ENCODE results near the gene ZNF165. TPM values are rescaled to one million over a fixed set of nuclear protein-coding genes. Genes with fewer than 3 reads are reported as not detected.
A peak's percentile ranks its signal among the peaks of the same experiment; 100 is the strongest.
"Not testable (repeated sequence)": the region's sequence is repeated elsewhere in the genome, so short reads cannot be mapped to it uniquely, and the experiment has no call there.

The ZNF165 gene
- total and polyA plus RNA-seq, 4 donors, result 0.24 to 2.1 (median 0.52) TPM

DNA sequence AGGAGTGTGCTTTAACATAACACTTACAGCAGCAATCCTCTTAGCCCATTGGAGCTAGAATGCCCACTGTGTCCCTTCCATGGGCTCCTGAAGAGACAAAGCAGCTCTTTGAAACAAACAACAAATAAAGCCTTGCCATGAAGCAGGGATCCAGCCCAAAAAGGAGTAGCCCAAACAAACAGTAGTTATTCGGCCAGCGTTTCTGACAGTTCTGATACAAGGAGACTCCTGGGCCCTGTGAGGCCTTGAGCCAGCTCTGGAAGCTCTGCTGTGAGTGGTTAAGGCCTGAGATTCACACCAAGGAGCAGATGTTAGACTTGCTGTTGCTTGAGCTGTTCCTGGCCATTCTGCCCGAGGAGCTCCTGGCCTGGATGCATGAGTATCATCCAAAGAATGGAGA is 27.1 kb downstream of the ZNF165 start:
- intact Hi-C loops (cut with DNase I), result no loop called here
- DNase-seq, result no peak
- Histone ChIP-seq H3K4me3 (ENCODE audit: low read length in 2 of 2) (no peak overlapping the region), H3K4me1 (ENCODE audit: control insufficient read depth in 1 of 2, insufficient read depth in 2 of 2, low read length in 2 of 2) (no peaks in the 10 kb centered on the region), H3K27ac (ENCODE audit: low read depth in 1 of 2, low read length in 2 of 2) (no peak overlapping the region), H3K36me3 (ENCODE audit: control insufficient read depth in 1 of 2, insufficient read depth in 2 of 2, low read length in 1 of 2) (no peaks in the 10 kb centered on the region), H3K9me3 (ENCODE audit: control insufficient read depth, low read length) (no peaks in the 10 kb centered on the region), H3K27me3 (ENCODE audit: control insufficient read depth in 1 of 2, insufficient read depth in 2 of 2, low read length in 1 of 2) (no peaks in the 10 kb centered on the region)
- ATAC-seq (ENCODE audit: low FRiP score), result no peak
- WGBS, 2 donors, result 77 to 79% methylated on average over 3 of the region's 3 CpGs

GRCh38 chr6:28111964-28112363 is 31.6 kb downstream of the ZNF165 start:
- Histone ChIP-seq H3K4me1 (ENCODE audit: control insufficient read depth in 1 of 2, insufficient read depth in 2 of 2, low read length in 2 of 2) (no peaks in the 10 kb centered on the region), H3K27me3 (ENCODE audit: control insufficient read depth in 1 of 2, insufficient read depth in 2 of 2, low read length in 1 of 2) (no peaks in the 10 kb centered on the region), H3K9me3 (ENCODE audit: control insufficient read depth, low read length) (no peaks in the 10 kb centered on the region), H3K36me3 (ENCODE audit: control insufficient read depth in 1 of 2, insufficient read depth in 2 of 2, low read length in 1 of 2) (no peaks in the 10 kb centered on the region), H3K4me3 (ENCODE audit: low read length in 2 of 2) (no peak overlapping the region), H3K27ac (ENCODE audit: low read depth in 1 of 2, low read length in 2 of 2) (no peak overlapping the region)
- 74 to 96% methylated on average over 3 of the region's 3 CpGs for WGBS, 2 donors
- ATAC-seq (ENCODE audit: low FRiP score) (no peak), DNase-seq (no peak)
- intact Hi-C loops (cut with DNase I), result no loop called here

DNA sequence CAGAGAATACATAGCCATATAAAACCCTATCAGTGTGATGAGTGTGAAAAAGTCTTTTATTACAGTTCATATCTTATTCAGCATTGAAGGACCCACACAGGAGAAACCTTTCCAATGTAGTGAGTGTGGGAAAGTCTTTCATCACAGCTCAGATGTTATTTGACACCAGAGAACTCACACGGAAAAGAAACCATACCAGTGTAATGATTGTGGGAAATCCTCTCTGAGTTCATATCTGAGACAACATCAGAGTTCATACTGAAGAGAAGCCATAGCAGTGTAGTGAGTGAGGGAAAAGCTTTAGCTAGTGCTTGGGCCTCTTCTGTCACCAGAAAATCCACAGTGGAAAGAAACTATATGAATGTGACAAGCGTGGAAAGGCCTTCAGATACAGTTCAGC is 35.4 kb downstream of the ZNF165 start:
- Histone ChIP-seq H3K4me1 (ENCODE audit: control insufficient read depth in 1 of 2, insufficient read depth in 2 of 2, low read length in 2 of 2) (no peaks in the 10 kb centered on the region), H3K4me3 (ENCODE audit: low read length in 2 of 2) (no peak overlapping the region), H3K27me3 (ENCODE audit: control insufficient read depth in 1 of 2, insufficient read depth in 2 of 2, low read length in 1 of 2) (no peaks in the 10 kb centered on the region), H3K27ac (ENCODE audit: low read depth in 1 of 2, low read length in 2 of 2) (no peak overlapping the region), H3K36me3 (ENCODE audit: control insufficient read depth in 1 of 2, insufficient read depth in 2 of 2, low read length in 1 of 2) (peaks cover 0 to 4% of the 10 kb centered on the region in 2 donors), H3K9me3 (ENCODE audit: control insufficient read depth, low read length) (no peaks in the 10 kb centered on the region)
- WGBS, 2 donors, result 70 to 78% methylated on average over 2 of the region's 2 CpGs
- ATAC-seq (ENCODE audit: low FRiP score) (no peak), DNase-seq (no peak)
- intact Hi-C loops (cut with DNase I), result no loop called here

- no peaks in the 10 kb centered on the region for H3K9me3 ChIP-seq (ENCODE audit: control insufficient read depth, low read length)
- peaks cover 0 to 4% of the 10 kb centered on the region in 2 donors for H3K36me3 ChIP-seq (ENCODE audit: control insufficient read depth in 1 of 2, insufficient read depth in 2 of 2, low read length in 1 of 2)
- no peaks in the 10 kb centered on the region for H3K4me1 ChIP-seq (ENCODE audit: control insufficient read depth in 1 of 2, insufficient read depth in 2 of 2, low read length in 2 of 2)
- no peak overlapping the region for H3K4me3 ChIP-seq (ENCODE audit: low read length in 2 of 2)
- ATAC-seq (ENCODE audit: low FRiP score) (no peak), DNase-seq (no peak)
- no peaks in the 10 kb centered on the region for H3K27me3 ChIP-seq (ENCODE audit: control insufficient read depth in 1 of 2, insufficient read depth in 2 of 2, low read length in 1 of 2)
- intact Hi-C loops (cut with DNase I), result no loop called here
- 85 to 91% methylated on average over 2 of the region's 2 CpGs for WGBS, 2 donors
- H3K27ac ChIP-seq (ENCODE audit: low read depth in 1 of 2, low read length in 2 of 2), result no peak overlapping the region
These were observed 37.1 kb downstream of the ZNF165 start for GRCh38 chr6:28117386-28118050.

DNA sequence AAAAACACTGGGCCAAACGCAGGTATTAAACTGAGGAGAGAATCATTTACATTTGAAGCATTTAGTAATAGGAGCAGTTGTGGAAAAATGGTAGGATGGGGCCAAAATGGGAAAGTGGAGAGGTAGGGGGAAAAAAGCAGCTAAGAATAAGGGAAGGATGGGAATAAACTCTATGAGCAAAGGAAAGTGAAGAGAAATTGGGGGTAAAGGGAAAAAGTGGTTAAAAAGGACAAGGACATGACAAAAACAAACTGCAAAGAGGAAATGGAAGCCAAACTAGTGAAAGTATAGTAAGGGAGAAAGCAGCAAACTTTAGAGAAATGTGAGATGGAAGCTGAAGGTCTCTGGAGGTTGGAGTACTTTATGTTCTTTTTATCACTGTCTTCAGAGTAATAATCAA is 37.8 kb downstream of the ZNF165 start:
- Histone ChIP-seq H3K9me3 (ENCODE audit: control insufficient read depth, low read length) (no peaks in the 10 kb centered on the region), H3K36me3 (ENCODE audit: control insufficient read depth in 1 of 2, insufficient read depth in 2 of 2, low read length in 1 of 2) (peaks cover 0 to 4% of the 10 kb centered on the region in 2 donors), H3K4me1 (ENCODE audit: control insufficient read depth in 1 of 2, insufficient read depth in 2 of 2, low read length in 2 of 2) (no peaks in the 10 kb centered on the region), H3K4me3 (ENCODE audit: low read length in 2 of 2) (no peak overlapping the region), H3K27ac (ENCODE audit: low read depth in 1 of 2, low read length in 2 of 2) (no peak overlapping the region), H3K27me3 (ENCODE audit: control insufficient read depth in 1 of 2, insufficient read depth in 2 of 2, low read length in 1 of 2) (no peaks in the 10 kb centered on the region)
- ATAC-seq (ENCODE audit: low FRiP score) (no peak), DNase-seq (no peak)
- 70 to 71% methylated on average over 1 of the region's 1 CpG for WGBS, 2 donors
- intact Hi-C loops (cut with DNase I), result no loop called here

GRCh38 chr6:28121876-28122275 is 41.5 kb downstream of the ZNF165 start:
- WGBS, 2 donors, result 88 to 90% methylated on average over 2 of the region's 2 CpGs
- ATAC-seq (ENCODE audit: low FRiP score) (no peak), DNase-seq (no peak)
- Histone ChIP-seq H3K9me3 (ENCODE audit: control insufficient read depth, low read length) (no peaks in the 10 kb centered on the region), H3K36me3 (ENCODE audit: control insufficient read depth in 1 of 2, insufficient read depth in 2 of 2, low read length in 1 of 2) (peaks cover 0 to 4% of the 10 kb centered on the region in 2 donors), H3K27me3 (ENCODE audit: control insufficient read depth in 1 of 2, insufficient read depth in 2 of 2, low read length in 1 of 2) (no peaks in the 10 kb centered on the region), H3K4me1 (ENCODE audit: control insufficient read depth in 1 of 2, insufficient read depth in 2 of 2, low read length in 2 of 2) (no peaks in the 10 kb centered on the region), H3K27ac (ENCODE audit: low read depth in 1 of 2, low read length in 2 of 2) (no peak overlapping the region), H3K4me3 (ENCODE audit: low read length in 2 of 2) (no peak overlapping the region)
- intact Hi-C loops (cut with DNase I), result loop anchor here in 1 of 2 donors (5.0 kb wide), 1 partner anchor 40 kb away; the partner anchor contains the start of gene ZNF165

DNA sequence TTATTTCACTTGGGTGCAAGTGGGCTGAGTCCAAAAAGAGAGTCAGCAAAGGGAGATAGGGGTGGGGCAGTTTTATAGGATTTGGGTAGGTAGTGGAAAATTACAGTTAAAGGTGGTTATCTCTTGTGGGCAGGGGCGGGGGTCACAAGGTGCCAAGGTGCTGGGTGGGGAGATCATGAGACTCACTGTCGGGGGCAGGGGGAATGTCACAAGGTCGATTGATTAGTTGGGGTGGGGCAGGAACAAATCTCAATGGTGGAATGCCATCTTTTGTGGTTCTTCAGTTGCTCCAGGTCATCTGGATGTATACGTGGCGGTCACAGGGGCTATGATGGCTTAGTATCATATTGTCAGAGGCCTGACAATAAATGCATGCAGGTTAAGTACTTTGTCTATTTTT is 41.9 kb downstream of the ZNF165 start:
- ATAC-seq (ENCODE audit: low FRiP score); H3K9me3 ChIP-seq (ENCODE audit: control insufficient read depth, low read length); H3K27me3 ChIP-seq (ENCODE audit: control insufficient read depth in 1 of 2, insufficient read depth in 2 of 2, low read length in 1 of 2); H3K4me3 ChIP-seq (ENCODE audit: low read length in 2 of 2); DNase-seq; H3K4me1 ChIP-seq (ENCODE audit: control insufficient read depth in 1 of 2, insufficient read depth in 2 of 2, low read length in 2 of 2); H3K27ac ChIP-seq (ENCODE audit: low read depth in 1 of 2, low read length in 2 of 2); H3K36me3 ChIP-seq (ENCODE audit: control insufficient read depth in 1 of 2, insufficient read depth in 2 of 2, low read length in 1 of 2): not testable (repeated sequence)
- 94% methylated on average over 5 of the region's 5 CpGs for WGBS, 2 donors
- intact Hi-C loops (cut with DNase I), result loop anchor here in 1 of 2 donors (5.0 kb wide), 1 partner anchor 40 kb away; the partner anchor contains the start of gene ZNF165

DNA sequence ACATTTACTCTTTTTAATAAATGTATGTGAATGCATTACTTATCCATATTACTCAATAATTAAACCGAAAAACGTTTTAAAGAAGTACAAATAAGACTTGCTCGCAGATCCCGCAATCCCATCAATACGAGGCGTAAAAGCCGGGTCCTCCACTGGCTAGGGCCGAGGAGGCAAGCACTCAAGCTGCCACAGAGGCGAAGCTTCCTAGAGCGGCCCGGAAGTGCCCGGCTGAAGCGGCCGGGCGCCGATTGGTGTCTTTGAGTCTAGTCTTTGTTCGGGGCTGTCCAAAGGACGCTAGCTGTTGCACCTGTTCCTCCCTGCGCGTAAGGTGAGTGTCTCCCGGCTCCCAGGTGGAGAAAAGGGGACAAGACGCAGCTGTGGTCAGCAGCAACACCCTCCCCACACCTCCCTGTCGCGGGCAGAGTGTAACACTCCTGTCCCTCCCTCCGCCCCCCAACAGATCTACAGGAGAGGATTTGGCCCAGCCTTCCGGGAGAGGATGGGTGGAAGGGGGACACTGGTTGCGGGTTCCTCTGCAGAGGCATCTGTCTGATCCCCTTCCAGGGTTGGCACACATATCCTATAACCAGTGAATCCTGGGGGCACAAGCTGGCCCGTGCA is 44.1 kb downstream of the ZNF165 start, which contains the start of gene ZSCAN16:
Gene ZSCAN16 (plus strand): TSS at position 260 of the 621 bp plus-strand sequence. CDS start 835 bp downstream, outside the sequence.
- 0 to 1% methylated on average over 28 of the region's 28 CpGs for WGBS, 2 donors
- intact Hi-C loops (cut with DNase I), result loop anchor here in 1 of 2 donors (5.0 kb wide), 1 partner anchor 42 kb away; the partner anchor contains the start of gene ZNF165
- no peaks in the 10 kb centered on the region for H3K4me1 ChIP-seq (ENCODE audit: control insufficient read depth in 1 of 2, insufficient read depth in 2 of 2, low read length in 2 of 2)
- ATAC-seq (ENCODE audit: low FRiP score) (peak; percentile 95), DNase-seq (peak; percentile 85 to 94)
- H3K27ac ChIP-seq (ENCODE audit: low read depth in 1 of 2, low read length in 2 of 2), result peak within 1 kb of the TSS in 1 of 2 donors; percentile 55
- peaks cover under 1 to 4% of the 10 kb centered on the region in 2 donors for H3K36me3 ChIP-seq (ENCODE audit: control insufficient read depth in 1 of 2, insufficient read depth in 2 of 2, low read length in 1 of 2)
- H3K4me3 ChIP-seq (ENCODE audit: low read length in 2 of 2), result peak within 1 kb of the TSS; percentile 33 to 65
- no peaks in the 10 kb centered on the region for H3K27me3 ChIP-seq (ENCODE audit: control insufficient read depth in 1 of 2, insufficient read depth in 2 of 2, low read length in 1 of 2)
- H3K9me3 ChIP-seq (ENCODE audit: control insufficient read depth, low read length), result no peaks in the 10 kb centered on the region
